GM21515 (cell line): Measurements from ENCODE around the gene KCNMA1.
A peak's percentile ranks its signal among the peaks of the same experiment; 100 is the strongest.

ENCODE experiments used
- ATAC-seq: cut with Tn5 transposase; IDR thresholded peaks from one replicate; pipeline ENCODE4 v1.9.1; 2021; ENCODE audit not compliant: unreplicated experiment

KCNMA1 gene

DNA sequence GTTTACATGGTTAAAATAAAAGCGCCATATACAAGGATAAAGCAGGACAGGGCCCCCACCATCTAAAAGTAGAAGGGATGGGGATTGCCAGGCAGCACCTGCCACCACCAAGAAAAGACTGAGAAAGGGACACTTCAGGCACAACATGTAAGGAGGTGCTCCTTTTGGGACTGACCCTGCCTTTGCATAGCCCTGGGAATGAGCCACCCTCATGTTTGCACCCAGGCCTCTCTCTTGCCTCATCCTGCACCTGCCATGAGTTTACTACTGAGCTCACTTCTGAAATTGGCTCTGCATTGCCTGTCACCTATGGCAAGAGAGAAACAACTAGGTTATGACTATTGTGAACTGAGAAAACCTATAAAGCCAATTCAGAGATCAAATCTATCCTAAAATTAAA lies 489.7 kb downstream of the KCNMA1 start:
- ATAC-seq: no peak

DNA sequence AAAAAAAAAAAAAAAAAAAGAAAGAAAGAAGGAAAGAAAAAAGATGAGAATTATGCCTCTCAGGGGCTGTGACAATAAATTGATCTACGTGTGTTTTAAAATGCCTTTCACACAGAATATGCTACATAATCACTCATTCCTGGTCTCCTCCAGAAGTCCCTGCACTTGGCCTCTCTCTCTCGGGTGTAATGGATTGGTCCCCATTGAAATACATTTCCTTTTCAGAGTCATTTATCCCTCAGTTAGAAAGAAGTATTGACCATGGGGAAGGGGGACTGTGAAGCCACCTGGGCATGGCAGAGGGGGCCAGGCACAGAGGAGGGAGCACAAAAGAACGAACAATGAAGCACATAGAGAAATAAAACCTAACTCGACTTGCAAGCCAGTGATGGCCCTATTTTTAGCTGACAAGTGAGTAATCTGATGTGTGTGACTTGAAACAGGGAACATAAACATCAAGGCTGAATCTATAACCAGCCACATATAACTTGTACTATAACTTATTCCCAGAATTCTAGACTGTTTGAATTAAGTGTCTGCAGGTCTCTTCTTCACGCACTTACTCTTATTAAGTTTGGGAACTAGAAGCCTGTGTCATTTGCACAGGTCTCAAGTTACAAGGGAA lies 490.8 kb downstream of the KCNMA1 start:
- ATAC-seq: no peak

- ATAC-seq: no peak
These were observed 493.0 kb downstream of the KCNMA1 start for GRCh38 chr10:77144656-77145055.

GRCh38 chr10:77139252-77140160 lies 498.1 kb downstream of the KCNMA1 start:
- no peak for ATAC-seq

DNA sequence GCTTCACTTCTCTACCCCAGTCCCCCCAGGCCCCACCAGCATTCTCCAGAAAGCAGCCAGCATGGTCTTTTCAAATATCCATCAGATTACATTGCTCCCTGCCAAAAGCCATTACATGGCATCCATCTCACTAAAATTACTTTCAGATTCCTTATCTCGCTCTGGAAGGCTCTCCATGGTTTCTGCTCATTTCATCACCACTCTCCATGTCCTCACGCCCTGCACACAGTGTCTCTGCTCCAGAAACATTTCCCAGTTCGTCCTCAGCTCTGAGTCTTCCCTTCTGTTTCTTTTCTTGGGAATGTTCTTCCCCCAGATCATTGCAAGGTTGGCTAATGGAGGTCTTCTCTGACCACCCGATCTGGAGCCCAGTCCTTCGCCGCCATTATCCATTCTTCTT lies 499.1 kb downstream of the KCNMA1 start:
- ATAC-seq: no peak

DNA sequence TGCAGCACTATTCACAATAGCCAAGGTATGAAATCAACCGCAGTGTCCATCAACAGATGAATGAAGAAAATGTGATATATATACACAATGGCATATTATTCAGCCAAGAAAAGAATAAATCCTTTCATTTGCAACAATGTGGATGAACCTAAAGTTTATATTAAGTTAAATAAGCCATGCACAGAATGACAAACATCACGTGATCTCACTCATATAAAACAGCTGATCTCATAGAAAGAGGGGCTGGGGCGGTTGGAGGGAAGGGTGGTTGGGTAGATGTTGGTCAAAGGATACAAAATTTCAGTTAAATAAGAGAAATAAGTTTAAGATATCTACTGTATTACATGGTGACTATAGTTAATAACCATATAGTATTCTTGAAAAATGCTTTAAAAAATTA lies 502.1 kb downstream of the KCNMA1 start:
- ATAC-seq: no peak

DNA sequence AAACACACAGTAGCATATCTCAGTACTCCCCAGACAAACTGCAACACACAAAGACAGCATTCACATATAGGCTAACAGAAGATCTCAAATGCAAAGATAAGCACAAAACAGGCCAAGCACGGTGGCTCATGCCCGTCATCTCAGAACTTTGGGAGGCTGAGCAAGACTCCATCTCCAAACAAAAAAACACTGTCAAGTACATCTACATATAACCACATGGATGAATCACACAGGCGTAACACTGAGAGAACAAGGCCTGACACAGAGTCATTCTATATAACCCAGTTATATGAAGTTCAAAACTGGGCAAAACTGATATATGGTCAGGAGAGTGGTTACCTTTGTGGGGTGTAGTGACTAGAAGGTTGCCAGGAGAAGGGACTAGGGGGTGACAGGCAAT lies 506.4 kb downstream of the KCNMA1 start:
- ATAC-seq: no peak

DNA sequence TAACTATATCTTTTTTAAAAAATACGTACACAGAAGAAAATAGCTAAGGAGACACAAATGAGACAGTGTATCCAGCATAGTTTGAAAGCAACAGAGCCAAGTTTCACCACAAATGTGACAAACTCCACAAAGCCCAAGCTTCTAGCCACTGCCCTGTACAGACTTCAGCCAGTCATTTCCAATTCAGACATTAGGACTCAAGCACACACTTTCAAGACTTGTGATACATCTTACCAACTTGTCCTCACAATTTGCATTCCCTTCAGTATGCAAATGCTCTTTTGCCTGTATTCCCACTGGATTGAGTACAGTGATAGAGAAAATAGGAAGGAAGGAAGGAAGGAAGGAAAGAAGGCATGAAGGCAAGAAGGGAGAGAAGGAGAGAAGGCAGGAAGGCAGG lies 510.4 kb downstream of the KCNMA1 start:
- ATAC-seq: no peak

DNA sequence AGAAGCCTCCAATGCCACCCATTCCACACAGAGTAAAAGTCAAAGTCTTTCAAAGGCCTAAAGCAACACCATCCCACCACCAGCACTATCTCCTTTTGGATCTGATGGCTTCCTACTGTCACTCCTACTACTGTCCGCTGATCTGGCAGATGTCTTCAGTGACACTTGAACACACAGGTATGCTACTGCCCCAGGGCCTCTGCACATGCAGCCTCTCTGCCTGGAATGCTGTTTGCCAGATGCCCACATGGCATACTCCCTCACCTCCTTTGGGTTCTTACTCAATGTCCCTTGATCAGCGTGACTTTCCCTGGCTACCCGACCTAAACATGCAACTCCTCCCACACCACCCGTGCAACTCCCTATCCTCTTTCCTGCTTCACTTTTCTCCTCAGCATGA lies 512.4 kb downstream of the KCNMA1 start:
- no peak for ATAC-seq

- ATAC-seq: no peak
These were observed 514.3 kb downstream of the KCNMA1 start for GRCh38 chr10:77123330-77123729.

DNA sequence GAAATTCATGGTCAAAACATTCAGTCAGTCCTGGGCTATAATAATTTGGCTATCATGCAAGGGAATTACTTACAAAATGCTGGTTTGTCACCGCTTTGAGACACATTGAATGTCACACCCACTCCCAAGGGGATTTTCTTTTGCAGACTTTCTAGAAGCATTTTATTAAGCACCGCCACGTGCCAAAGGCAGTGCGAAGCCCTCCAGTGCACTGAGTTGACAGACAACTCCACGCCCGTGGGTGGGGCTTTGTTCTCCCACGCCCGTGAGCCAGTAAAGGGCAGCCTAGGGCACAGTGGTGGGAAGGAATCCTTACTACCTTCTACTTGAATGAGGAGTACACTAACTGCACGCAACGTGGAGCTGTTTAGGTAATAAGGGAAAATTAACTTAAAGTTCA lies 515.8 kb downstream of the KCNMA1 start:
- ATAC-seq: no peak

DNA sequence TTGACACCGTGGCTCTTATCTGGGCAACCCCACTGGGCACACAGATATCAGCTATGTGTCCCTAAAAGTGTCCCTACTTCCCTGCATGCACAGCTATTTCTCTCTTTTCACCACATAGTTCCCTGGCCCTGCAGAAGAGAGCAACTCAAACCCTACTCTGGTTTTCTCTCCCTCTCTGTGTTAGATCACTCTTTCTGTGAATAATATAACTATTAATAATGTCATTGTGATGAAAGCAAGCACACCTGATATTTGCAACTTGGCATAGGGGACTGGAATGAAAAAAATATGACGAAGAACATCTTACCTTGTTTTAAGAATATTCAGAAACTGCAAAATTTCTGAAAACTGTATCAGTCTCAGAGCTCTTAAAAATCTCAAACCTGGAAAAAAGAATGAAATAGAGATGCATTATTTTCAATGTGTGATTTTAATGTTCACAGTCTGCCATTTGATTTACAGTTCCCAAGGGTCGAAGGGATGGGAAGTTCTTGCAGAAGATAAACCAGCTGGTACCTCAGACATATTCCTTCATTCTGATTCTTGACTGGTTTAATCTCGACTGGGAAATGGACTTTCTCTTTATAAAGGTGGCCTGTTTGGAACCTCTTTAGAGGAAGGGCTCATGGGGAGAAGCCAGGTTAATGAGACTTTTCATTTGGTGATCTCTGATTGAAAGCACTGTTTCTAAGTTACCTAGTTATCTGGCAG lies 516.8 kb downstream of the KCNMA1 start:
- no peak for ATAC-seq

- no peak for ATAC-seq
These were observed 517.6 kb downstream of the KCNMA1 start for GRCh38 chr10:77120012-77120411.

- ATAC-seq: no peak
These were observed 518.9 kb downstream of the KCNMA1 start for GRCh38 chr10:77118603-77119282.

DNA sequence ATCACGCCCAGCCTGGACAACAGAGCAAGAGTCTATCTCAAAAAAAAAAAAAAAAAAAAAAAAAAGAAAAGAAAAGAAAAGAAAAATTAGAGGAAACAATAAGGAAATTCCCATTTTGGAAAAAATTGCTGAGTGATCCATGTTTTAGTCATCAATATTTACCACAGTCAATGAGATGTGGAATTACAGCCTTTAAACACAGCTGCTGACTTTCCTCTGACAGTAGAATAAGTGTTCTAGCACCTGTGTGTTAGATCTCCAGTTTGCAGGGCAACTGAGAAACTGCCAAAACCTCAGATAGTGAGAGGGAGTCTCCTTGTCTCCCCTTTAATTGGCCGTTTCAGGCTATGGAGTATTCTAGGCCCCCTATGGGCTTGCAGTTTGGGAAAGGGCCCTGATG lies 520.1 kb downstream of the KCNMA1 start:
- no peak for ATAC-seq

- ATAC-seq: no peak
These were observed 520.7 kb downstream of the KCNMA1 start for GRCh38 chr10:77116904-77117303.

DNA sequence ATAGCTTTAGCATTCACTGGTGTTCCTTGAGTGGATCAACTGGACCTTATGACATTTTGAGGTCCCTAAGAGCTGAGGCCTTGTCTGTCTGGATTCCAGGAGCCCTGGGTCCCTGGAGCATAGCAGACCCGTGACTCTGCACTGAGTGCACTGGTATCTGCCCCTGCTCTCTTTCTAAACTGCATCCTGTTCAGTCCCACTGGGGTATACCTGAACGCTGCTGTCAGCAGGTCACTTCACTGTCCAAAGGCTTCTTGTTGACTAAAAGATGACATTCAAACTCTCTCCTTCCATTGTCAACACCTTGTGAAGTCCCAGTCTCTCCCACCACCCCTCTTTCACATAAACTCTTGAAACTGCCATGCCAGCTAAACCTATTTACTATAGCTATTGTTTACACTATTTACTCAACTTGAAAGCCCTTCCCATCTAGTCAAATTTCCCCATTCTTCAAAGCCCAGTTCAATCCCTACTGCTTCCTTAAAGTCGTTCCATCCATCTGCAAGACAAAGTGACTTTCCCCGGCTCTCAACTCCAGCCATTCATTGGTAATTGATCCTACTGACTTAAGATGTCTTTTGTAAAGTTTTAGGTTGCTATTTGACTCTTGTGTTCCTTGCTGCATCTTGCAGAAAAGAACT lies 523.3 kb downstream of the KCNMA1 start:
- no peak for ATAC-seq

GRCh38 chr10:77111611-77112550 lies 525.7 kb downstream of the KCNMA1 start:
- ATAC-seq: peak; percentile 58

DNA sequence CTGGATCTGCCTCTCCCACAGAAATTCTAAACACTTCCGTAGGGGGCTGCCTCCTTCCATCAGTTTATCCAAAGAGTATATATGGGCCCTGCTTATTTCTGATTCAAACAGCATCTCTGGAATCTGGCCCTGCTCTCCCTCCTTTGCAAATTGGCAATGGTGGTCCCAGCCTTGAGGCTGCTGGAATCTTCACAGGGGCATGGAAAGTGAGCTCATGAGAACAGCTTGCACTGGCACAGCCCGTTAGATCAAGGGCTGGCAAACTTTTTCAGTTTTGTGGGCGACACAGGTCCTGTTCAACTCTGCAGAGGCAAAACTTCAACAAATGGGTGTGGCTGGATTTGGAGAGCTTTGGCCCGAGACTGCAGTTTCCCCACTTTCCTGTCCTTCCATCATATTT lies 526.9 kb downstream of the KCNMA1 start:
- ATAC-seq: no peak
